RKO (cell line): ENCODE data around the gene RAB3C.

ENCODE experiments used
- DNase-seq: peaks from one replicate; pipeline ENCODE4 v3.0.0-alpha.2; 2016; ENCODE audit warnings: low spot score

The RAB3C gene

GRCh38 chr5:58773744-58774441 is 191.0 kb downstream of the RAB3C start:
- DNase-seq, result no peak

- DNase-seq, result no peak
Observed at GRCh38 chr5:58774937-58775336, 192.1 kb downstream of the RAB3C start.

DNA sequence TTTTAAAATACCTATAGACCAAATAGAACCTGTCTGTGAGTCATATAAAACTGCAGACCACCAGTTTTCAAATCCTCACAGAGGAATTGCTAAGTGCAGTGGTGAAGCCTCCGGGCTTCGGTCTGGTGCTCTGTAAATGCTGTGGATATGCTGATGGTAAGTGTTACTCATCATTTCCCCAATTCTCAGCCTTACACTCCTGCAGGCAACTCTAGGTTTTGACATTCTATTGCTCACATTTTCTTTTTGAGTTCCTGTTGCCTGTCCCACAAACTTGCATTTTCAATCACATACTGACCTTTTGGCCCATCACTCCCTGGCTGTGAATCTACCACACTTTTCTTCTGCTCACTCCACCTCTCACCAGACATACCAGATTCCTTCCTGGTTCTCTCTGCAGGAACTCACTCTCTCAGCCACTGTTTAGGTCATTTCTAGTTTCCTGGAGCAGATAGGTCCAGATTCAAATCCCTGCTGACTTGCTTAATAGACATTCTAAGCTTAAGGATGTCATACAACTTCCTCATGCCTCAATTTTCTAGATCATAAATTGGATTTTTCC is 192.9 kb downstream of the RAB3C start:
- DNase-seq, result no peak

DNA sequence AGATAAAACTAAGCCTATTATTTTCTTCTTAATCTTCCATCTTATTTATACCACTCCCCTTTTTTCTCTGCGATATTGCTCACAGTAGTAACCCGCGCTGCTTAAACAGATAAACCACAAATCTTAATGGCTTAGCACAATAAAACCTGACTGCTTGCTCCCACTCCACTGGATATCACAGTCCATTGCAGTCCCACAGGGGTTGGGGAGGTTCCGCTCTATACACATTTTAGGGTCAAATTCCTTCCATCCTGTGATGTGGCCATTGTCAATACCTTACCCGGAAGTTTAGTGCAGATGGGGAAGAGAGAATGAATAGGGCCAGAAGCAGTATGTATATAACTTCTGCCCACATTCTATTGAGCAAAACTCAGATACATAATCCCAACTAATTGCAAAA is 193.7 kb downstream of the RAB3C start:
- no peak for DNase-seq

DNA sequence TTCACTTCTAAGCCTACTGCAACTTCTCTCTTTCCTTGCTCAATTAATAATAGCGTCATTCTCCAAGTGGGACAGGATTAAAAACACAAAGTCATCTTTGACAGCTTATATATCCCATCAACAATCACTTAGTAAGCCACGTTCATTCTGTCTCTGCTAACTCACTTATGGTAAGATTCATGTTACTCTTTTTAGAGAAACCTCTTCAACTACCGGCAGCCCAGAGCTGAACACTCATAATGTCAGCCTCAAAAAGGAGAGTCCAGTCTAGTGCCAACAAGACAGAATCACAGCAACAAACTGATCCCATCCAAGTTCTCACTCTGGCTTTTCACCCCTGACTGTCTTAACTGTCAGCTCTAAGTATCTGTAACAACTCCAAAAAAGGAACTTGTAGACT is 196.0 kb downstream of the RAB3C start:
- no peak for DNase-seq

- no peak for DNase-seq
Observed at GRCh38 chr5:58786035-58786434, 203.2 kb downstream of the RAB3C start.

- no peak for DNase-seq
Observed at GRCh38 chr5:58786711-58787303, 203.9 kb downstream of the RAB3C start.

DNA sequence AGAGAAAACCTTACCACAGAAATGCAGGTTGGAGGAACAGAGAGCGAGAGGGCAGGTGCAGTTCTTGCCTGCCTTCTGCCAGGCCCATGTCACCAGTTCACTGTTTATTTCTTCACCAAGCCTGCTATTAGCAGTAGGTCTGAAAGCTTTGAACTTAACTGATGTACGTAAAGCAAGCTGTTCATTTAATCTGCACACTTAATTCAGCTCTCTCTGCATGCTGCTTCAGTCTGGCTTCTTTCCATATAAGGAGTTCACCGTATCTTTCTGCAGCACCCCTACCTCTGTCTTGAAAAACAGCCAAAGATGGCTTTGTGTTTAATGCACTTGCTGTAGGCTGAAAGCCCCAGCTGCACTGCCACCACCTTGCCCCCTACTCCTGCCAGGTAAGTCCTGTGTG is 205.1 kb downstream of the RAB3C start:
- DNase-seq, result no peak

DNA sequence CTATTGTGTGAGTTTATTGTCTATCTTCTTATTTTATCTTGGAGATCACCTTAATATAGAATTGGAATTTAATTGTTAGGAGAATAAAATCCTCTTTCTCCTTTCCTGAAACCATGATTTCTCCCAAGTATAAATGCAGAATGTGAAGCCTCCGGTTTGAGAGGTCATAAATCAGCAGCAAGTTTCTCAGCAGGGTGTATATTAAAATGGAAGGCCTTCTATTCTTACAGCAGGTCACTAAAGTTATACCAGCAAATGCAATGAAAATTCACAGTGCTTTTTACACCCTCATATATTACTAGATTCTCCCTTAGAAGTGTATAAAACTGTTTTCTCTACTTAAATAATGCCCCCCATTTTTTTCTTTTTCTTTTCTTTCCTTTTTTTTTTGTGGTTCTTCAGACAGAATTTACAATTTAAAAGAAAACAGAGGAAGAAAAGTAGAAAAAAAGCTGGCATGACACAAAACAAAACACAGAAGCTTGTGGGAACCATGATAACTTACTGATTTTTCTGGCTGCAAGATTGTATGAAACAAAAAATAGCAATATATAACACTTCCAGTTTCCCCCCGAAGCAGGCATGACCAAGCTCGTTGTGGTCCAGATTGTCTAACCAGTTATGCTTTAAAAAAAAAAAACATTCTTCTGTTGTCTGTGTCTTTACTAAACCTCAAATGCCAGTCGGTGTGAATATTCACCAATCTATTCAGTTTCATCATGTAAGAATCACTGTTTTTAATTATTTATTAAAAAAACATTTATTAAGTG is 211.2 kb downstream of the RAB3C start:
- no peak for DNase-seq

DNA sequence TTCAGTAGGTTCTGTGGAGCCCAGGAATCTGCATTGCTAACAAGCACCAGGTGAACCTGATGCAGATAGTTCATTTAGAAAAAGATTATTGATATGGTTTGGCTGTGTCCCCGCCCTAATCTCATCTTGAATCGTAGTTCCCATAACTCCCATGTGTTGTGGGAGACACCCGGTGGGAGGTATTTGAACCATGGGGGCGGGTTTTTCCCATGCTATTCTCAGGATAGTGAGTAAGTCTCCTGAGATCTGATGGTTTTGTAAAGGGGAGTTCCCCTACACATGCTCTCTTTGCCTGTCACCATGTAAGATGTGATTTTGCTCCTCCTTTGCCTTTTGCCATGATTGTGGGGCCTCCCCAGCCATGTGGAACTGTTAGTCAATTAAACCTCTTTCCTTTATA is 212.0 kb downstream of the RAB3C start:
- no peak for DNase-seq

DNA sequence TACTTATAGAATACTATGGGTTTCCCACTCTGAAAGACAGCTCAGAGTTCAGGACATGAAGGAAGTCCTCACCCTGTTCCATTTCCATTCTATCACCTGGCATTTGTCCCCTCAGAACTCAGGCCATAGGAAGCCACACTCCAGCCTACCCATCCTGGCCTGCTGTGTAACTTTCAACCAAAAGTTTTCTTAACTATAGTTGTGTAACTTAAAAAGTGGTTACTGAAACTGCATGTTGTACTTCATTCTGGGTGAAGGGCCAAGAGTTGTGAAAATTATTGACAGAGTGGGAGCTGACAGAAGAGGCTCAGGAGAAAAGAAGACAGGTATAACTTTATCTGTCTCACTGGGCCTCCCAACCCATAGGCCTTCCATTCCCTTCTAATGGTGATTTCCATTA is 212.5 kb downstream of the RAB3C start:
- no peak for DNase-seq

DNA sequence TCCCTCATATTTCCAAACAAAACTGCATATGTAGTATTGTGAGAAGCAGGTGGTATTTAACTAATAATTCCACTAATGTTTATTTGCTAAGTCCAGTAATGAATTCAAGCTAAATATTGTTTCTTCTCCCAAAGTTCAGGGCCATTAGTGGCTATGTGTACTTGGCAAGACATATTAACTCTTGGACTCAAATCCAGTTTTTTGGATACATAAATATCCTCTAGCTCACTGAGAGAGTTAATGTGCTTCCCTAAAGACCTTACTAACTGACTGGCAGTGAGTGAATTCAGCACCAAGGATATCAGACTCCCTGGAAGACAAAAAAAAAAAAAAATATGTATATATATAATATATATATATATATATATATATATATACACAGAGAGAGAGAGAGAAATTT is 214.1 kb downstream of the RAB3C start:
- no peak for DNase-seq

GRCh38 chr5:58800356-58800755 is 217.5 kb downstream of the RAB3C start:
- no peak for DNase-seq

- no peak for DNase-seq
Observed at GRCh38 chr5:58800861-58801540, 218.1 kb downstream of the RAB3C start.

DNA sequence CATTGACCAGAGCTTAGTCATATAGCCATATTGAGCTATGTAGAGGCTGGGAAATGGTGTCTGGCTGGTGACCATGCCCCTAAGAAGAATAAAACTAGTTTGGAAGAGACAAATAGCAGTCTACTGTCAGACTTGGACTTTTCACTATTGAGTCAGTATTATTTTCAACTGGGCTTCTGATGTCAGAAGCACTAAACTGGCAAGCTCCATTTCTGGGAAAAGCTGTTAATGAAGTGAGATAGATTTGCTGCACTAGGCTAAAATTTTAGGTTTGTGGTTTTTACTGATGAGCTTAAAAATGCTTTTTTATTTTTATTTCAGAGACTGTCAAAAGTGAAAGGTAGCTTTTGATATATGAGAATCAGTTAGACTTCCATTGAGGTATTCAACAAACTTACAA is 220.2 kb downstream of the RAB3C start:
- DNase-seq, result no peak

GRCh38 chr5:58804291-58804690 is 221.4 kb downstream of the RAB3C start:
- DNase-seq, result no peak

DNA sequence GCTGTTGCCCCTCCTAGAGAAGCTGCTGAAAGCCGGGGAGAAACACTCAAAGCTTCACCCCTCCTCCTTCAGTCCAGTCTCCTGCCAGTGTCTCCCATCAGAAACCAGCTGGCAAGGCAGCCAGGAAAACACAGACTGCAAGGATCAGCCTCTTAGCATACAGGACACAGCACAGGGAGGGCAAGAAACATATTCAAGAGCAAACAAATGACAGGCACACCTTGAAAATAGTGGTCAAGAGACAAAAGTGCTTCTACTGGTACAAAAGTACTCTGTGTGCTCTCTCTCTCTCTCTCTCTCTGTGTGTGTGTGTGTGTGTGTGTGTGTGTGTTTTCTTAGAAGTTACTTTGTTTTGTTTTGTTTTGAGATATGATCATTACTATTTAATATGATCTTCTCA is 227.2 kb downstream of the RAB3C start:
- DNase-seq, result no peak

DNA sequence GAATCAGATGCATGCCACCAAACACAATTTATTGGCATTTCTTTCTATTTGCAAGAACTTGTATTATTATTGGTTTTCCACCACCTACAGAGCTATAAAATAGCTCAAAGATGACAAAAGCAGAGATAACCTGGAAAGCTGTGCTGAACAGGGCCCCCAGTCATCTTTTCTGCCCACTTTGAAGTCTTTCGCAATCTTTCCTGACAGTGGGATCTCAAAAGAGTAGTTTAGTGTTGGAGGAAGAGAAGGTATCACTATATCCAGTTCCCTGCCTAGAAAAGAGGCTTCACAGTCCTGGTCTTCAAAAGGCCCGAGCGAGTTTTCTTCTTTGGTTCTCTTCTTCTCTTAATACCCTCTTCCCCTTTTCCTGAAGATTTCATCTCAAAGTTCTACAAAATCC is 231.0 kb downstream of the RAB3C start:
- no peak for DNase-seq

DNA sequence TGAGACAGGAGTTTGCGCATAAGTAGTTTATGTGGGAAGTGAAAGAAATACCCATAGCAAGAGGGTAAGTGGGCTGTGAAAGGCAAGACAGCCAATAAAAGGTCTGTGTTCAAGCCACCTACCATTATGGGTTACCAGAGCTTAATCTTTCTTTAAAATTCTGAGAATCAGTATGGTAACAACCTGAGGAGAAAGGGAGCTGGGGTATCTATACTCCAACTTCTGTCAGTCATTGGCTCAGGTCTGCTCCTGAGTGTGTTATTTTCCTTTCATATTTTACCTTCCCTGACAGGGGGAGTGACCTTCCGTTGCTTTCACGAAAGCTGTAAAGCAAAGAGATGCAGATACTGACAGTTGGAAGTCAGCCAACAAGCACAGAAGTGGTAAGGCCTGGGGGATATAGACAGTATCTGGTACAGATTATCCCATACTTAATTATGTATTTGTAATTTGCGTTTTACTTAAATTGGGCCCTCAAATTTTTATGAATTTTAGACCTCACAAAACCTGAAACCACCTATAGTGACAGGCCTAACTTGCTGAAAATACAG is 233.4 kb downstream of the RAB3C start:
- no peak for DNase-seq

DNA sequence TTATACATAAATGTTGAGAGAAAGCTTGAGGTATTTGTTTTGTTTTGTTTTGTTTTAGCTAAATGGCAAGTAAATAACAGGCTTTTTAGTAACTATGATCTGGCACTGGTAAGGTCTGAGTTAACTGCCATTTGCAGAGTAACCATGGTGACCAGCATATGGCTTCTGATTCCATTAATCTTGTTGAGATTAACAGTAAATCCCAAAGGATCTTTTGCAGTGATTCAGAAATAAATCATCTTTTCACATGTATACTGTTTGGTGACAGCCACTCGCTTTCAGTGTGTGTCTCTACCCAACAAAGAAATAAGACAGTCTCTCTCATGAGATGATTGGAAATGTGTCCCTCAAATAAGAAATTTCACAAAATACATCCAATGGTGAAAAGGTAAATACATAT is 235.6 kb downstream of the RAB3C start:
- no peak for DNase-seq

DNA sequence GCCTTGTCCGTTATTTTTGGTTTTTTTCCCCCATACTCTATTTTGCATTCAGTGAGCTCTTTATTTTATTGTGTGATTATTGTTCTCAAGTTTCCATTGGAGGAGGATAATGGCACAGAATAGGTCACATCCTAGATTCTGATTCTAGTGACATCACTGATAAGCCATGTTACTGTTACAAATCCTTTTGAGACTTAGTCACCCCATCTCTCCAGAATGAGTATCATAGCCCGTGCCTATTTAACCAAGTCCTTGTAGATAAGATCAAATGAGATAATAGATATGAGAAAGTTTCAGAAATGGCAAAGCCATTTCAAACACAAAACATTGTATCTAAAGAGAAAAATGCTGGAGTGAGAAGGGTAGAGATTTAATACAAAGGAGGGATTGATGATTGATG is 242.6 kb downstream of the RAB3C start:
- DNase-seq, result no peak

- no peak for DNase-seq
Observed at GRCh38 chr5:58825899-58826298, 243.0 kb downstream of the RAB3C start.
